NCI-H82 treated with DMSO at 0.1 percent for 48 hours (cell line): ENCODE measurements around the gene MPPED1.

Experiments used
- DNase-seq: peaks from one replicate; lab custom pipeline; 2025; ENCODE audit not compliant: unreplicated experiment; lab: John Stamatoyannopoulos, UW

The MPPED1 gene

GRCh38 chr22:43446037-43446803 lies 34.4 kb downstream of the MPPED1 start:
- DNase-seq, result no peak

- no peak for DNase-seq
Measured at GRCh38 chr22:43446916-43447315, 35.1 kb downstream of the MPPED1 start.

GRCh38 chr22:43447380-43447779 lies 35.6 kb downstream of the MPPED1 start:
- DNase-seq, result no peak

GRCh38 chr22:43448048-43448447 lies 36.2 kb downstream of the MPPED1 start:
- no peak for DNase-seq

- no peak for DNase-seq
Measured at GRCh38 chr22:43449205-43449830, 37.5 kb downstream of the MPPED1 start.

GRCh38 chr22:43449831-43450225 lies 38.0 kb downstream of the MPPED1 start:
- DNase-seq, result no peak

GRCh38 chr22:43451371-43452050 lies 39.7 kb downstream of the MPPED1 start:
- DNase-seq, result no peak

- DNase-seq, result no peak
Measured at GRCh38 chr22:43455846-43456245, 44.0 kb downstream of the MPPED1 start.

GRCh38 chr22:43457002-43457401 lies 45.2 kb downstream of the MPPED1 start:
- DNase-seq, result no peak

GRCh38 chr22:43462701-43463100 lies 50.9 kb downstream of the MPPED1 start:
- no peak for DNase-seq

- DNase-seq, result no peak
Measured at GRCh38 chr22:43464809-43465208, 53.0 kb downstream of the MPPED1 start.

GRCh38 chr22:43465291-43466015 lies 53.6 kb downstream of the MPPED1 start:
- no peak for DNase-seq

GRCh38 chr22:43466710-43467109 lies 54.9 kb downstream of the MPPED1 start:
- no peak for DNase-seq

- no peak for DNase-seq
Measured at GRCh38 chr22:43467216-43467940, 55.6 kb downstream of the MPPED1 start.

GRCh38 chr22:43470253-43470652 lies 58.4 kb downstream of the MPPED1 start:
- DNase-seq, result no peak

GRCh38 chr22:43470941-43471585 lies 59.2 kb downstream of the MPPED1 start:
- no peak for DNase-seq

GRCh38 chr22:43471606-43472135 lies 59.9 kb downstream of the MPPED1 start:
- DNase-seq, result no peak

- DNase-seq, result no peak
Measured at GRCh38 chr22:43473031-43473430, 61.2 kb downstream of the MPPED1 start.

GRCh38 chr22:43473441-43473840 lies 61.6 kb downstream of the MPPED1 start:
- DNase-seq, result no peak
